Fibroblast of lung (primary cell): ENCODE results near the gene TNS2. TPM values are rescaled to one million over a fixed set of nuclear protein-coding genes. Genes with fewer than 3 reads are reported as not detected.

Experiments
- DNase-seq, 2 donors: peaks; one replicate each; pipeline versions ENCODE4 v3.0.0 to v3.0.0-alpha.2; 2010; ENCODE audit warnings: low read depth in 2 of 2
- H2AFZ ChIP-seq: 2 replicates; pipeline ENCODE4 v1.5.1; 2012; ENCODE audit warnings: low read length, control low read depth, inconsistent platforms
- H3K27ac ChIP-seq: 2 replicates; pipeline ENCODE4 v1.5.1; 2011; ENCODE audit warnings: low read length, control low read depth; ENCODE audit not compliant: insufficient read depth
- H3K27me3 ChIP-seq: 2 replicates; pipeline ENCODE4 v1.5.1; 2011; ENCODE audit warnings: mild to moderate bottlenecking, low read length; ENCODE audit not compliant: control insufficient read depth, insufficient read depth
- H3K36me3 ChIP-seq: 2 replicates; pipeline ENCODE4 v1.5.1; 2011; ENCODE audit warnings: low read length; ENCODE audit not compliant: control insufficient read depth, insufficient read depth
- H3K4me1 ChIP-seq: 2 replicates; pipeline ENCODE4 v1.5.1; 2011; ENCODE audit warnings: low read length; ENCODE audit not compliant: control insufficient read depth, insufficient read depth; ENCODE audit errors: extremely low read depth
- H3K4me2 ChIP-seq: 2 replicates; pipeline ENCODE4 v1.5.1; 2011; ENCODE audit warnings: low read length, control low read depth; ENCODE audit not compliant: insufficient read depth; ENCODE audit errors: extremely low read depth
- H3K4me3 ChIP-seq, 4 experiments: fragments of 200-600 bp in 1 of 4; sonication (generic) in 1 of 4; replicated peaks in 1 of 4; 2 replicates each; pipeline ENCODE4 v1.5.1; 2011 to 2016; ENCODE audit warnings: low read length in 4 of 4, low read depth in 3 of 4, mild to moderate bottlenecking in 3 of 4, control low read depth in 2 of 4, inconsistent platforms in 1 of 4, mixed read lengths in 1 of 4; ENCODE audit not compliant: insufficient read depth in 1 of 4; ENCODE audit errors: control extremely low read depth in 1 of 4
- H3K79me2 ChIP-seq: 2 replicates; pipeline ENCODE4 v1.5.1; 2012; ENCODE audit warnings: mild to moderate bottlenecking, low read length, inconsistent platforms; ENCODE audit not compliant: control insufficient read depth, insufficient read depth
- H3K9ac ChIP-seq: 2 replicates; pipeline ENCODE4 v1.5.1; 2011; ENCODE audit warnings: mild to moderate bottlenecking, low read length, control low read depth; ENCODE audit not compliant: insufficient read depth
- H3K9me3 ChIP-seq: 2 replicates; pipeline ENCODE4 v1.5.1; 2012; ENCODE audit warnings: low read depth, low read length; ENCODE audit not compliant: control insufficient read depth, insufficient read depth
- H4K20me1 ChIP-seq: 2 replicates; pipeline ENCODE4 v1.5.1; 2011; ENCODE audit warnings: low read length; ENCODE audit not compliant: control insufficient read depth, insufficient read depth; ENCODE audit errors: extremely low read depth
- CTCF ChIP-seq, 2 donors: IDR thresholded peaks in 1 of 2; conservative IDR thresholded peaks in 1 of 2; 1 replicate in 1 of 2; 2 replicates in 1 of 2; pipeline ENCODE4 v1.5.1; 2011 to 2012; ENCODE audit warnings: low read length in 2 of 2, control low read depth in 1 of 2, inconsistent platforms in 1 of 2, low read depth in 1 of 2, mild to moderate bottlenecking in 1 of 2
- EZH2 ChIP-seq: IDR thresholded peaks from 2 replicates; pipeline ENCODE4 v1.5.1; 2012; ENCODE audit warnings: low read length, control low read depth, mild to moderate bottlenecking; ENCODE audit errors: missing control alignments
- polyA plus RNA-seq, 2 donors: library from polyadenylated mRNA; depleted of rRNA in 1 of 2; stranded (reverse) in 1 of 2; unstranded in 1 of 2; fragments of >200 nt; gene quantifications; 2 replicates each; pipeline ENCODE4 v1.2.1, GENCODE V29; 2011 to 2012; ENCODE audit warnings: missing spikeins in 1 of 2
- total RNA-seq: library from RNA; depleted of rRNA; stranded (reverse); fragments of >200 nt; gene quantifications from 2 replicates; pipeline ENCODE4 v1.2.1, GENCODE V29; 2014

The TNS2 gene
- total and polyA plus RNA-seq, 2 donors (not counting 1 experiment from before 2014, with no cell fraction given), result 35.3 to 60.6 TPM

- Histone ChIP-seq H3K4me2 (no peak overlapping the region), H3K9ac (no peak overlapping the region), H3K79me2 (no peaks in the 10 kb centered on the region), H2AFZ (no peak overlapping the region), H3K9me3 (no peaks in the 10 kb centered on the region), H3K36me3 (peaks cover 52% of the 10 kb centered on the region), H3K4me3 (no peak overlapping the region), H3K27me3 (no peaks in the 10 kb centered on the region), H3K4me1 (peaks cover 45% of the 10 kb centered on the region), H3K27ac (no peak overlapping the region), H4K20me1 (no peaks in the 10 kb centered on the region)
- DNase-seq, result no peak
- no peak for TF ChIP-seq CTCF (conservative IDR thresholded peaks at IDR 0.05 in 1 of 2, IDR thresholded peaks at IDR 0.05 in 1 of 2; ENCODE audit: low read depth in 1 of 2, low read length in 2 of 2)
- TF ChIP-seq EZH2, result no peak
Measured at GRCh38 chr12:53060721-53061276, 10.9 kb downstream of the TNS2 start.

GRCh38 chr12:53061404-53062010 is 11.6 kb downstream of the TNS2 start:
- H3K27ac ChIP-seq, result no peak overlapping the region
- H2AFZ ChIP-seq, result no peak overlapping the region
- no peak overlapping the region for H3K4me3 ChIP-seq
- no peaks in the 10 kb centered on the region for H3K27me3 ChIP-seq
- peaks cover 51% of the 10 kb centered on the region for H3K4me1 ChIP-seq
- H3K9ac ChIP-seq, result no peak overlapping the region
- DNase-seq, result no peak
- no peaks in the 10 kb centered on the region for H3K9me3 ChIP-seq
- peaks cover 52% of the 10 kb centered on the region for H3K36me3 ChIP-seq
- no peaks in the 10 kb centered on the region for H4K20me1 ChIP-seq
- TF ChIP-seq CTCF (conservative IDR thresholded peaks at IDR 0.05 in 1 of 2, IDR thresholded peaks at IDR 0.05 in 1 of 2; ENCODE audit: low read depth in 1 of 2, low read length in 2 of 2), result no peak
- TF ChIP-seq EZH2, result no peak
- no peak overlapping the region for H3K4me2 ChIP-seq
- no peaks in the 10 kb centered on the region for H3K79me2 ChIP-seq

- Histone ChIP-seq H3K27ac (peak overlapping the region; percentile 24), H3K4me2 (no peak overlapping the region), H3K9ac (no peak overlapping the region), H3K27me3 (no peaks in the 10 kb centered on the region), H3K36me3 (peaks cover 49% of the 10 kb centered on the region), H3K79me2 (no peaks in the 10 kb centered on the region), H3K4me1 (peaks cover 56% of the 10 kb centered on the region), H4K20me1 (no peaks in the 10 kb centered on the region), H3K4me3 (no peak overlapping the region), H2AFZ (no peak overlapping the region), H3K9me3 (no peaks in the 10 kb centered on the region)
- DNase-seq, result no peak
- TF ChIP-seq CTCF (conservative IDR thresholded peaks at IDR 0.05 in 1 of 2, IDR thresholded peaks at IDR 0.05 in 1 of 2; ENCODE audit: low read depth in 1 of 2, low read length in 2 of 2) (no peak), EZH2 (no peak)
Measured at GRCh38 chr12:53062011-53062961, 12.4 kb downstream of the TNS2 start.
